ENCODE measurements around the gene MAD1L1.

MAD1L1 gene

DNA sequence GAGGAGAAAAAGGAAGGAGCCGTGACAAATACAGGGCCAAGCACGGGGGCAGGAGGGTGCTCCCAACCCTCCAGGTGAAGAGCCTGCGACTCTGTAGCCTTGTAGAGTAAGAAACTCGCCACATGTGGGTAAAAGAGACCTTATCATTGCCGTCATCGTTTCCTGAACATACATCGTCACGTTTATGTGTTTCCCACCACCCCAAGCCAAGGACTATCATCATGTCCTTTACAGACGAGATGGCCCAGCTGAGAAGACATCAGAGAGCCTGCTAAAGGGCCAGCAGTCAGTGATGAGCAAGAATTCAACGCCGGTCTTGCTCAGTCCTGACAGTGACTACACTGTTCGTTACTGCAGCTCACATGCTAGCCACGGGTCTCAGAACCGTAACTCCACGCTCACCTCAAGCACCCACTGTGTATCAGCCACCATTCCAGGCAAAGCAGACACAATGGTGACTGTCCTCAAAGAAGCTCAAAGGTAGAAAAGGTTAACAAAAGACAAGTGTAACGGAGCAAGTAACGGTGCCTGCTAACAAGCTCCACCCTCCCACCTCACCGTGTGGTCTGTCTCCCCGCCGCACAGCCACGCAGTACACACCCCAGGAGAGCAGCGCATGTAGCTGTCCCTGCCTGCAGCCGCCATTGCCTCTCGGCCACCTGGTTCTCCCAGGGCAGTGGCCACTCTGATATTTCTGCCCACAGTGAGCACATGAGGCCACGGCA is 147.8 kb downstream of the MAD1L1 start:
- DNase-seq (ENCODE audit: low spot score) = no peak

DNA sequence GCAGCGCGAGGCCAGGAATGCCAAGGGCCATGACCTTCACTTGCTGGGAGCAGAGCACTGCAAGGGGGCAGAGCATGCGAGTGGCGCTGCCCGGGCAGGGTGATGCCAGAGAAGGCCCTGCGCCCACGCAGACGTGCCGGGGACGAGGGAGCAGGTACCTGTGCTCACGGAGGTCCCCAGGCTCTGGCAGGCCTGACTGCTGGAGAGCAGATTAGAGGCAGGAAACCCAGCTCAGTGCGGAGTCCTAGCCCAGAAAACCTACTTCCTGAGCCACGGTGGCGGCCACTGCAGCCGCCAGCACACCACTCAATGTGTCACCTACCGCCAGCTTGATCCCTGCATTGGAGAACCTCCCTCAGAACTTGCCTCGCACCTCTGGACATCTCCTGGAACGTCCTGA is 148.4 kb downstream of the MAD1L1 start:
- no peak for DNase-seq (ENCODE audit: low spot score)

DNA sequence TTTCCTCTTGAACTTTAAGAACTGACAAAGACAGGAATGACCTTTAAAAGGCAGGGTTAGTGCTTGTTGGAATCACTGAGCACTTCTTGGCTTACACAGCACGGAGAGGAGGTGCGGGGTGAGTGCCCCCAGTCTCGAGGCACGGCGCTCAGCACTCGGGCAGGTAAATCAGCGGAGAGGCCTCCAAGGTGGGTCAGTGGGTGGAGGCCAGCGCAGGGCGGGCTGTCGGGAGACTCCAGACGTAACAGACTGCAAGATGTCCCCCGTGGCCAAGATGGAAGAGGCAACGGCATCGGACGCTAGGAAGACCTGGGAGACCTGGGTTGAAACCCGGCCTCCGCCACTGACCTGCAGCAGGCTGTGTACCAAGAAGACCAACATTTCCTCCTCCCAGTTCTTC is 149.4 kb downstream of the MAD1L1 start:
- no peak for DNase-seq (ENCODE audit: low spot score)

DNA sequence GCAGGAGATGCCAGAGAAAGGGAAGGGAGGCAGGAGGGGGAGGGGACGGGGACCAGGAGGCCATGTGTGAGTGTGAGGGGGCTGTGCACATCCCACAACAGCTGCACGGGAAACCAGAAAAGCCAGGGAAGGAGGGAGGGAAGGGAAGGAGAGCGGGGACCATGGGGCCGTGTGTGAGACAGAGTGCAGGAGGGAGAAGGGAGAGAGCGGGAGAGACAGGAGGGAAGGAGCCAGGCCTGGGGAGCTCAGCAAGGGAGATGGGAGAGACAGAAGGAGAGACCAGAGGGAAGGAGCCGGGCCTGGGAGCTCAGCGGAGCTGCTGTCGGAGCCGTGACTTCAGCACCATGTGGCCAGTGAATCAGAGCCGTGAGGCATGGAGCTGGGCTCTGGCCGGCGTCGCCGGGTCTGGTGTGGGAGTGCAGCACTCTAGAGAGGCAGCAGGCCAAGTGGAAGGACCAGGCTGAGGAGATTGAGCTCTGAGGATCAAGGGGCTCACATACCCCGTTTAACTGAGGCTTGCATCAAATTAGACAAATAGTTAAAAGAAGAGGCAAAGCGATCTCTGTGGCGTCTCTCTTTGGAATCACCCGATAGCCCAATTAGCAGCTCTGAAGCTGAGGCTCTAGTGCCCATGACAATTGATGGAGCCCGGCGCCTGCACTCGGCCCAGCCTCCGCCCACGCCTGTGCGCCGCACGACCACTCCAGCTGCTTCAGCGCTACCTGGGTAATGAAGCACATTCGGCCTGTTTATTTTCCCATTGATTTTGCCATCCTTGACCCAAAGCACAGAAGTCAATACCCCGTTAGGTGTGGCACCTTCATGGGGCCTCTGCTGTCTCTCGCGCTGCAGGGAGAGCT is 150.4 kb downstream of the MAD1L1 start:
- no peak for DNase-seq (ENCODE audit: low spot score)

DNA sequence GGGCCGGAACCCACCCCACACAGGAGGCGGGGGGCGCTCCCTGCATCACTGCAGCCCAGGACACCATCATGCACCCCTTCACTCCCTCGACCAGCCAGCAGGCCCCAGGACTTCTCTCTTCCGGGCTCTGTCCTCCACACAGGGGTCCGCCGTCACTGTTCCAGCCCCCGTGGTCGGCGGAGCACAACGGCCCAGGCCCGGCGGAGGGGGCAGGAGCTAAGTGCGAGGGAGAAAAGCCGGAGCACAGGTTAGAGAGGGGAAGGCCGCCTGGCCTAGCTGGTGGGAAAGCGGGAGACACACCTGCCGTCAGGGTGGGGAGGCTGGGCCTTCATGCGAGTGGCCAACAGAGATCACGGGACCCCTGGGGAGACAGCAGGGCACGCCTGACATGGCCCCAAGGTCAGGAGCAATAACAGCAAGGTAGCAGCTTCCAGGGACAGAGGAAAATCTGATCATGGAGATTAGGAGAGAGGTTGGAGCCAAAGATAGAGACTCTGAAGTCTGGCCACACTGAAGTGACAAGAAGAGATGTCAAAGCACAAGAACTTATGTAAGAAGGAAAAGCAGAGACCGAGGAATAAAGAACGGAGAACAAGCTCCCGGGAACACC is 151.1 kb downstream of the MAD1L1 start:
- DNase-seq (ENCODE audit: low spot score) = no peak

DNA sequence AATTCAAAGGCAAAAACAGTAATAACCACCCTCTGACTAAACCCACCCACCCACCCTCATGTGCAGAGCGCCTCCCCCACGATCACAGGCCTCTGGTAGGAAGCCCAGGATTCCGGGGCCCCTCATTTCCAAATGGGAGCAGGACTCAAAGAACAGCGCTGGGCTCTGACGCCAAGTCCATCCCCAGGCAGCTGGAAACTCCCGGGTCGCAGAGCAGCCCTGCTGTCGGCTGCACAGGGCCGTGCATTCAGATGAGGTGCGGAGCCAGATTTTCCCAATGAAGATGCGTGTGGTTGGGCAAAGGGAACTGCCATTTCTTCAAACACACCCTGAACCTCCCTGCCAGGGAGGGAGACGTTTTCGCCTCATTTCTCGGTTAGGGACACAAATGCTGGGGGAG is 152.3 kb downstream of the MAD1L1 start:
- DNase-seq (ENCODE audit: low spot score) = no peak

DNA sequence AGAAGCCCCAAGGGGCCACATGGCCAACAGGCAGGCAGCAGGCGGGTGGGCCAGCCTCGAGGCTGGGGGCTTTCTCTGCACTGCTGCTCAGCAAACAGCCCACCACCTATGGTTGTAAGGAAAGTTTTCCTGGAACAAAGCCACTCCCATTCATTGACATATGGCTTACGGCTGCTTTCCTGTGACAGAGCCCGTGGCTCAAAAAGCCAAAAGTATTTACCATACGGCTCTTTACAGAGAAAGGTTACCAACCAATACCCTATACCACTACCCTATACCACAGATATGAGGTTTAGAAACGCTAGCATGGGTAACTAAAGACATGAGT is 152.7 kb downstream of the MAD1L1 start:
- DNase-seq (ENCODE audit: low spot score) = no peak

DNA sequence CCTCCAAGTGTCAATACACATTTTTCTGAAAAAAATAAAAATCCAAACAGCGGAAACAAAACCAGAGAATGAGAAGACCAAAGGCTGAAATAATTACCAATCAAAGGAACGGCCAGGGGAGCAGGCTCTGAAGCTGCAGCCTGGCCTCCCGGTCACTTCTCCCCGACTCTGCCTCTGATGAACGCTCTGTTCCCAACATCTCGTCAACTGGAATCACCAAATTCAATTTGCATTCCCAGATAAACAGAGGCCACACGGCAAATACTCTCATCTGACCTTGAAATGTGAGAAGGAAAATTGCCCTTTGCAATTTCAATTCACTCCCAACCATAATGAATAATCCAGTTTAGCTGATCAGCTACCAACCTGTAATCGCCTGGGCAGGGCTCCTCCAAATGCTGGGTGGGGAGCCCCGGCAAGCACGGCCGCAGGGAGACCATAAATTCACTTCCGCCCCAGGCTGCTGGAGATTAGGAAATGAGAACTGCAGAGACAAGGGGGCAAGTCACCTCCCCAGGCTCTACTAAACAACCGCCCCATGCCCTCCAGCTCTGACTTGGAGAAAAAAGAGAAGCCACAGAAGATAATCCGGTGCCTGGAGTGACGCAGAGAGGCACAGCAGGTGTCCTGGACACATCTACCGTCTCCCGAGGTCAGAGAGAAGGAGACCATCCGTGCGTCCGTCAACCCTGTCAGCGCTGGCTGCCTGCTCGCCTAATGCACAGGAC is 153.2 kb downstream of the MAD1L1 start:
- DNase-seq (ENCODE audit: low spot score) = no peak

DNA sequence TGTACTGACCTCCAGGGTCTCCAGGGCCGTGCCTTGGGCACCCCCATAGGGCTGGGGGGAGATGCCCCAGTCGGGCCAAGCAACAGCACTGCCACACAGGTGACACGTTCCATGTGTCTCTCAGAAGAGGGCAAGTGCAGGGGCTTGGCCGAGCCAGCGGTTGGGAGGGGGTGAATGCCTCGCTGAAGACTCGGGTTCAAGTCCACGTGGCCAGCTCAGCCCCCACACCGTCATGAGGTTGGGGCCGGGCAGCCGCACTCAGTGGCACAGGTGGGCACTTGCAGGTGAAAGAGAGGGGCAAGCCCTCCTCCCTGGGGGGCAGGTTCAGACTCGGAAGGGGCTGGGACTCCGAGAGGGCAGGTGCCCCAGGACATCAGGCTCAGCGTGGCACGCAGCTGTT is 153.8 kb downstream of the MAD1L1 start:
- no peak for DNase-seq (ENCODE audit: low spot score)

DNA sequence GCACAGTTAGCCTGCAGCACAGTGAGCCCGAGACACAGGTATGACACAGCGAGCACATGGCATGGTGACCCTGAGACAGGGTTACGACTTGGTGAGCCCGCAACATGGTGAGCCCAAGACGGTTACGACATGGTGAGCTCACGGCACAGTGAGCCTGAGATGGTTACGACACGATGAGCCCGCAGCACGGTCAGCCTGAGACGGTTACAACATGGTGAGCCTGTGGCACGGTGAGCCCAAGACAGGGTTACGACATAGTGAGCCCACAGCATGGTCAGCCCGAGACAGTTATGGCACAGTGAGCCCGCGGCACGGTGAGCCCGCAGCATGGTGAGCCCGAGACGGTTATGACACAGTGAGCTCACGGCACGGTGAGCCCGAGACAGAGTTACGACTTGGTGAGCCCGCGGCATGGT is 156.1 kb downstream of the MAD1L1 start:
- no peak for DNase-seq (ENCODE audit: low spot score)

DNA sequence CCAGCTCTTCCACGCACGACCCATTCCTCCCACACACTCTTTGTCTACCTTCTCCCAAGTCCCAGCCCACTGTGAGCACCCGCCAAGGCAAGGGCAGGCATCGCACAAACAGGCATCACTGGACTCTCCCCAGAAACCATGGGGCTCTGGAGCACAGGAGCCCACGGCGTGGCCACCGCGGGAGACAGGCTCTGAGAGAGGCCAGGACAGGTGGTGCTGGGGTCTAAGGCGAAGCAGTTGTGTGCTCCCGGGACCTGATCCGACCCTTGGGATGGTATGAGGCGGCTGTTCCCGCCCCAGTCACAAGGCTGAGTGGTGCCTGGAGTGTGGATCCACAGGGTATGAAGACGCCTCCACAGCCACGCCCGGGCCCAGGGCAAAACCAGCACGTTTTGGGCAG is 156.9 kb downstream of the MAD1L1 start:
- no peak for DNase-seq (ENCODE audit: low spot score)

DNA sequence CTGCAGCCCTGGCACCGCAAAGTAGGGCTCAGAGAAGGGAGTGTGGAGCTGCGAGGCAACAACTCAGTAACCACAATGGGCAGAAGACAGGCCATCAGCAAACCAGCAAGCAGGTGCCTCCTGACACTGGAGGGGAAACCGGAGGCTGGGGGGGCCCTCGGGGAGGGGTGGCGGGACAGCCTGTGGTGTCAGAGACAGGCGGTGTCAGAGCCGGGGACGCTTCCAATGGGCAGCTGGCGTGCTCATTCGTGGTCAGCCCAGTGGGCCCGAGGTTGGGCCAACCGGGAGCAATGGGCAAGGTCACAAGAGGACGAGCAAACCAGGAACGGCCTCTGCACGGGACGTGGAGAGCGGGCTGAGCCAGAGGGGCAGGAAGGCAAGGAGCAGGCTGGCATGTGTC is 158.1 kb downstream of the MAD1L1 start:
- DNase-seq (ENCODE audit: low spot score) = no peak

DNA sequence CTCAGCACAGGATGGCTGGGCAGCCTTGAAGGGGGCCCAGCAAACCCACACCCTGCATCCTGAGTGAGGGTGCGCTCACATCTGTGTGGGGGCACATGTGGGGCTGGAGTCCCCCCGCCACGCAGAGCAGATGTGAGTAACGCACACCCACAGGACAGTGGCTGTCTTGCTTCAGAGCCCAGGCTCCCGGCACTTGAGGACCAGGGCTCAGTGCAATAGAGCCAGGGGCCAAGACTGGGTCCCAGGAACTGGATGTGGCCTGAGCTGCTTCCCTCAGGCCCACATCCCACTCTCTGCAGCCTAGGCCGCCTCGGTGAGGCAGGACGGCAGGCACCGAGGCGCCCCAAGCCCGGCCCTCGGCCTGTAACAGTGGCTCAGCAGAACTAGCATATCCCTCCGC is 159.9 kb downstream of the MAD1L1 start:
- DNase-seq (ENCODE audit: low spot score) = no peak

DNA sequence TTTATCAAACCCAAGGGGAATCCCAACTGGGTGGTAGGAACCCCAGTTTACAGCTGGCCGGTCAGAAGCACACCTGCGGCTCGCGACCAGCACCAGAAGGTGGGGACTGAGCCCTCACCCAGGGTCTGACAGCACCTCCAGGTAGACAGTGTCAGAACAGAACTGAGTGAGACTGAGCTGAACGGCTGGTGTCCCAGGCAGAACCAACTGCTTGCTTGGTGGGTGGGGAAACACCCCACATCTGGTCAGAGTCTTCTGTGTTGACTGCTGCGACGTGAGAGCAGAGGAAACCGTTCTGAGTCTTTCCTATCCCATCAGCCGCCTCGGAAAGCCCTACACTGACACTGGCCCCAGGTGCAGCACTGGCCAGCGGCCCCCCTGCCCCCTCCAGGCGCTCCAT is 160.7 kb downstream of the MAD1L1 start:
- DNase-seq (ENCODE audit: low spot score) = no peak

DNA sequence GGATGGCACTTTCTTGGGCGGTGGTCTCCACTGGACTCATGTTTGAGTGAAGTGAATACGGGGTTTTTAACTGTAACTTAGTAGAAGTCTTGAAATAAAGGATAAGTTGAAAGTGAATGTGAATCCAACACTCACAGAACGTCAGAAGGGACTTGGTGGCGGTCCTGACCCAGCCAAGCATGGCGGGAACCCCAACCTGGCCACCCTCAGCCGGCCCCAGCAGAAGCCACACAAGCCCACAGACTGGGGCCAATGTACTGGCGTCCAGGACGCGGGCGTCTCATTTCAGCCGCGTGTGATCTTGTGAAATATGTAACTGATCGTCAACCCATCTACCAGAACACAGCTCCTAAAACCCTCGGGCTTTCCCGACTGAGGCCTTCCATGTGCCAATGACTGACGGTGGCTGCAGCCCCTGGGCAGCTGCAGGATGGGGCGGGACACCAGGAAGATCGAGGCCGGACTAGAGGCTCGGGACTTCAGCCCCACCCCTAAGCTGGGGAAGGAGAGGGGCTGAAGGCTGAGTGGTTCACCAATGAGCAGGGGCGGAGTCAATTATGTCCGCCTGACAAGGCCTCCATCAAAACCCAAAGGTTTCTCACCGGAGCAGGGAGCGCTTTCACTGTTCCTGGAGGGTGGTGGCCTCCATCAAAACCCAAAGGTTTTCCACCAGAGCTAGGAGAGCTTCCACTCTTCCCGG is 161.5 kb downstream of the MAD1L1 start:
- no peak for DNase-seq (ENCODE audit: low spot score)

DNA sequence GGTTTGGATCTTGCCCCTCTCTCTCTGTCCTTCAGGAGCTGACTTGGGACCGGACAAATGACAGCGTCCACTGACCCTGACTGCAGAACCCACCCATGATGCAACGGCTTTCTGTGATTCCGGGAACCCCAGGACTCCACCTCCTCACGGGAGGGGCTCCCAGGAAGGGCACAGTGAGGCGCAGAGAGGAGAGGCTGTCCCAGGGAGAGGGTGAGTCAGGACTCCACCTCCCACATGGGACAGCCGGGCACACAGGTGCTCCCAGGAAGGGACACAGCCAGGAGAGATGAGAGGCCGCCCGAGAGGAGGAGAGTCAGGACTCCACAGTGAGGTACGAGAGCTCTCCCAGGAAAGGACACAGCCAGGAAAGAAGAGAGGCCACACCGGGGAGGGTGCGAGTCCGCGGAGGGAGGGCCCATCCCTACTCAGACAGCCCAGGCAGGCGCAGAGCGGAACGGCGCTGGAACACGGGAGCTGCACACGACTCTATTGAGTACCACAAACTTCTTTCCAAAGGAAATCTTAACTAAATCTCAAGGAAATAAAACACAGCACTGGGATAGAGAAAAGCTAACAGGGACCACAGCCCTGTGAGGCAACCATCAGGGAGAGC is 162.5 kb downstream of the MAD1L1 start:
- no peak for DNase-seq (ENCODE audit: low spot score)

DNA sequence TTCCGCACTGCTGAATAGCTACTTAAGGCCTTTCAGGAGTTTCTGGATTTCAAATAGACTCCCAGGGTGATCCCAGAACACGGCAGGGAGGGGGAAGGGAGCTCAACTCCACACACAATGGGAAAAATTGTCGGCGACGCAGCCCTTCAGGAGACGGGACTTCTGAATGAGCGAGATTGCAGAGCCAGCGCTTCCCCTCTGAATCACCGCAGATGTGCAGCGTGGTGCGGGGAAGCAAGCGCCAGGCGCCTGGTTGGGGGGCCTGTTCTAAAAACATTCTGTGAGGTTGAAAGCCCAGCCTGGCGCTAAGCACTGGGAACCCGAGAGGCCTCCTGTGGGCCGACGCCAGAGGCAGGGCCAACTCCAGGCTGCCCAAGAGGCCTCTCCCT is 163.3 kb downstream of the MAD1L1 start:
- DNase-seq (ENCODE audit: low spot score) = no peak

DNA sequence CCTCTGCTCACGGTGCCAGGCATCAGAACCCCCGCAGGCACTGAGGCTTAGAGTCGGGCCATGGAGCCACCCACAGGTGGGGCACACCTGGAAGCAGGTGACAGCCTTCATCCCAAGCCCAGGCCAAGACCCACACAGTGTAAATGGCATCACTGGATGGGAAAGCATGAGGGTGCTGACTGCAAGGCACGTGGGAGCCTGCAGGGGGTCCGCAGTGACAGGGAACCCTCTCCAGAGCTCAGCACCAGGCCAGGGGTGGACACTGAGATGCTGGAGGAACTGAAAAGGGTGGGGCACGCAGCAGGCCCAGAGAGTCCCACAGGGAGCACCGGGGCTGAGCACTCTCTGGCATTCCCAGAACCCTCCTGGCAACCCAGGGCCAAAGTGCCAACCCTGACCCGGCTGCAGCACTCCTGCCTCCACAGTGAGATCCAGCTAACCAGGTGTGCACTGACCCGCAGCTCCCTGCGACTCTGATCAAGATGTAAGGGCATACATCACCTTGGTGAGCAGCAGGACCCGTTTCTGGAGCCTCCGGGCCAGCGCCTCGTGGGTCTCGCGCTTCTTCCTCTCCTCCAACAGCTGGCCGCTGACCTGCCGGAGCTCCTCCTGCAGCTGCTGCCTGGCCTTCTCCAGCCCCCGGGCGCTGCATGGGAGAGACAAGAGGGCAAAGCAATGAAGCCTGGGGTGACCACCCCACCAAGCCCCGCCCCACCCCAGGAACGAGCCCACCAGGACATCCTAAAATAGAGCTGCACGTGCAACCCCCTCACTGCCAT is 163.9 kb downstream of the MAD1L1 start:
- DNase-seq (ENCODE audit: low spot score) = no peak

DNA sequence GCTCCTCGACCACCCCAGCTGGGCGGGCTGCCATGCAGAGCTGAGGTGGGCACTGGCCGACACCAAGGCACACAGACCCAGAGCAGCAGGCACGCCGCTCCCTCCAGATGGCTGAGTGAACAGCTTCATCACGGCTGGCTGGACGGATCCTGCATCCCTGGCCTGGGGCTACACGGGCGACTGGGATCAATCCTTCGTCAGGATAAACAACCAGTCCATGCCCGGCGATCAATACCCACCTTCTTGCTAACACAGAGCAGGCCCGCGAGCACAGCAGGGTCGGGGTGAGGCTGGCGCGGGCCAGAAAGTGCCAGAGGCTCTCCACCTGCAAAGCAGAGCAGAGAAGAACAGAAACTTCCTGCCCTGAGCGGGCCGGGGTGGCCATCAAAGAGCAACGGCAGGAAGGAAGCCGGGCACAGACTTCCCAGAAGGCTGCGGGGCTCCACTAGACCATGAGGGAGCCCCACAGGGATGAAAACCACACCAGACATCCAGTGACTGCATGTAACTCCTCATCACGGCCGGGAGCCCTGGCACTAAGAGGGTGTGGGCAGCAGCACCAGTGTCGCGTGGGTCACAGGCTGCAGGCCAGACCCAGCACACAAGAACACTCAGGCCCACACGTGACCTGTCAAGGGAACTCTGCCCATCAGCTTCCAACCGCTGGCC is 166.4 kb downstream of the MAD1L1 start:
- DNase-seq (ENCODE audit: low spot score) = no peak

DNA sequence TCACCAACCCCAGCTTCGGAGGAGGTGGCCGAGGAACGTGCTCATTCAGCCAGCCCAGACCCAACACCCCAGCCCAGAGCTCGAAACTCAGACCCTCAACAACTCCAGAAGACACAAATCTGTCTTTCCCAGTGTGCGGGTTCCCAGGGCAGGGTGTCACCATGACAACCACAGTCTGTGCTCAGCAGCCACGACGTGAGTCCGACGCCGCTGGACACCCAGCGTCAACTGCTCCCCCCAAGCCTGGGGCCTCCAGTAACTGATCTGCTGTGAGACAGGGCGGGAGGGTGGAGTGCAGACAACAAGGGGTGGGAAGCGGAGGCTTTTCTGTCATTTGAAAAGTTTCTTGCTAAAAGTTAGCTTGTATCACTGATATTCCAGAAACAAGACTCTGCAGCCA is 167.2 kb downstream of the MAD1L1 start:
- no peak for DNase-seq (ENCODE audit: low spot score)

Measured in SW480 (cell line).